GM19324 (cell line): ENCODE data around the gene CACNA1I.

ENCODE experiments used
- ATAC-seq: cut with Tn5 transposase; IDR thresholded peaks from one replicate; pipeline ENCODE4 v1.9.1; 2021; ENCODE audit warnings: mild to moderate bottlenecking, moderate library complexity; ENCODE audit not compliant: unreplicated experiment, low FRiP score

Gene CACNA1I

GRCh38 chr22:39621826-39622225 lies 51.3 kb downstream of the CACNA1I start:
- no peak for ATAC-seq

GRCh38 chr22:39622881-39623367 lies 52.4 kb downstream of the CACNA1I start:
- no peak for ATAC-seq

- ATAC-seq: no peak
Measured at GRCh38 chr22:39623603-39624500, 53.3 kb downstream of the CACNA1I start.

DNA sequence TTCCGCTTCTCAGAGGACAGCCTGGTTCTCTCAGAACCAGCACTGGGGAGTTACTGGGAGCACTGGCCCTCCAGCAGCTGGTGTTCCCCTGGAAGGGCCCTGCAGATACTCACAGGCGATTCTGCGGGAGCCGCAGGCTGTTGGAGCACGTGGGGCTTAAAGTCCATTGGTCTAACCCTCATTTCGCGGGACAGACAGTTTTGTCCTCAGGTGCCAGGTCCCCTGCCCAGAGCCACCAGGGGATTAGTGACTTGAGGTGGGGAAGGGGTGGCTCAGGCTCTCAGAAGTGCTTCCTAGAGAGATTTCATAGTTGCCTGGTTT lies 53.9 kb downstream of the CACNA1I start:
- ATAC-seq: no peak

DNA sequence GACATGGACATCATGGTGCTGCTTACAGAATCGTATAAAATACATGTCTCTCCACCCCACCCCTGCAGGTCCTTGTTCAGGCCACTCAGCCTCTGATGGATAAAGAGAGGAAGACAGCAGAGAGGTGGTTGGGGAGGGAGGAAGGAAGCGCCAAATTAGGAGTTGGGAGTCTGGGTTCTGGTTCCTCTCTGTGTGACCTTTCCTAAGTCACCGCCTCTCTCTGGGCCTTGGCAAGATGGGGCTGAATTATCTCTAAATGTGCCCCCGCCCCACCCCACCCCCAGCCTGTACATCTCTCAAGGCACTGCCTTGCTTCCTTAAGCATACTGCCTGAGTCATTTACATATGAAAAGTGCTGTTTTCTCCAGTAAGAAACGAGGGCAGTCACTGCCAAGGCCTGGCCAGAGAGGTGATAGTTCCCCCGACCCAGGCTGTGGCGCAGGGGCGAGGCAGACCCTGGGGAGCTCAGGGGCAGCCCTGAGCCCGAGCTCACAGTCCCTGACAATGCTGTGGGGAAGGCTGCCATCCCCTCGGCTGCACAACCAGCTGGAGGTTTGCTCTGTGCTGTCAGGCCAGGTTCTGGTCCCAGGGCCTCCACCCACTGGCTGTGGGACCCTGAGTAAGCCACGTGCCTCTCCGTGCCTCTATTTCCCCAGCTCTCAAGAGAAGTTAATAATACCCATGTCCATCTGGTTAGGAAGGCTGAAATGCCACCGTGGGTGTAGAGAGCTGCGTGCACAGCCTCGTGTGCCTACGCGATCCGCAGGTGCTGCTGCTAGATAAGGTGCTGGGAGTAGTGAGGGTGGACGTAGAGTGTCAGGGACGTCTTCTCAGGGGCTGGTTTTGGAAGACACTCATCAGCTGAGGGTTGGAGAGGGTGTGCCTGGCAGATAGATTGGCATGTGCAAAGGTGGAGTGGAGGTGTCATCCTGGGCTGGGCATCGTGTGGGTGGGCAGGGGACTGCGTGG lies 55.3 kb downstream of the CACNA1I start:
- no peak for ATAC-seq

DNA sequence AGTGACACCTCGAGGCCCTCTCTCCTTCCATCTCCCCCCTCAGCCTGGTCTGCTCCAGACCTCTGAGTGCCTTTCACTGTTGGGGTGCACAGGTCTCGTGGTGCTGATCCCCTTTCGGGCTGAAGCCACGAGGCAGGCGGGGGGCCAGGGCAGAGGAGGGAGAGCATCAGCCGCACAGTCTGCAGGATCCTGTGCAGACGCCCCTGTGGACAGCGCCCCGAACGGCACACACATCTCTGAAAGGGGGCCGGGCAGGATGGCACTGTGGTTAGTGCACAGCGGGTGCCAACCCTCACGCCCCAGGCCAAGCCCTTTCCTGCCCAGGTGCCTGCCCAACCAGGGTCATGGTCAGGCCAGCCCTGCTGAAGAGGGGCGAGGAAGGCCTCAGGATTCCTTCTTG lies 56.7 kb downstream of the CACNA1I start:
- no peak for ATAC-seq

GRCh38 chr22:39627865-39628562 lies 57.5 kb downstream of the CACNA1I start:
- ATAC-seq: no peak

- no peak for ATAC-seq
Measured at GRCh38 chr22:39628563-39629080, 58.1 kb downstream of the CACNA1I start.

DNA sequence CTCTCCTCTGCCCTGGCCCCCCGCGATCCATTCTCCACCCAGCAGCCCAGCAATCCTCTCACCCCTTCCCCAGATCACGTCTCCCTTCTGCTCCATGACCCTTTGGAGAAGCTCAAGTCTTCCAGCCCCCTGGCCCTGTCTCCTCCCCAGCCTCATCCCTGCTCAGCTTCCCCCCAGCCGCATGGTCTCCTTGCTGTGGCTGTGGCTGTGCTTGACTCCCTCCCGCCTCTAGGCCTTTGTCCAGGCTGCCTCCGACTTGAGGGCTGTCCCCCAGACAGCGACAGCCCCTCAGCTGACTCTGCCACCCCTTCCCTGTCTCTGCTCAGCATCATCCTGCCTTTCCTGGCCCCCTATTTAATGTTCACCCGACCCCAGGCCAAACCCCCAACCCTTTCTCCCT lies 59.3 kb downstream of the CACNA1I start:
- ATAC-seq: no peak

DNA sequence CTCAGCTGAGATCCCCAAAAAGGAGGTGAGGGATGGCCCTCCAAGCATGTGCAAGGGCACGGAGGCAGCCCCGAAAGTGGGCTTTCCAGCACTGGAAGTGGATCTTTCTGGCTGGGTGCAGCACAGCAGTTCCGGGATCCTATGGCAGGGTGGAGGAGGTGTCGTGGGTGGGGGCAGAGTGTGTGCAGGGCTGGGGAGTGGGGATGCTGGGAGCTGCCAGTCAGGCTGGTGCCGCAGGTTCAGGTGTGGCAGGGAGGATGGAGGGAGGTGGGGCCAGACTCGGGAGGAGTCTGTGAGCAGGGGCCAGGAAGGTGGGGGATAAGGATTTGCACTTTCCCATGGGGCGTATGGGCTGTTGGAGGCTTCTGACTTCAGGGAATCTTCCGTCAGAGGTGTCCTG lies 60.2 kb downstream of the CACNA1I start:
- no peak for ATAC-seq

- no peak for ATAC-seq
Measured at GRCh38 chr22:39631381-39632286, 61.1 kb downstream of the CACNA1I start.

DNA sequence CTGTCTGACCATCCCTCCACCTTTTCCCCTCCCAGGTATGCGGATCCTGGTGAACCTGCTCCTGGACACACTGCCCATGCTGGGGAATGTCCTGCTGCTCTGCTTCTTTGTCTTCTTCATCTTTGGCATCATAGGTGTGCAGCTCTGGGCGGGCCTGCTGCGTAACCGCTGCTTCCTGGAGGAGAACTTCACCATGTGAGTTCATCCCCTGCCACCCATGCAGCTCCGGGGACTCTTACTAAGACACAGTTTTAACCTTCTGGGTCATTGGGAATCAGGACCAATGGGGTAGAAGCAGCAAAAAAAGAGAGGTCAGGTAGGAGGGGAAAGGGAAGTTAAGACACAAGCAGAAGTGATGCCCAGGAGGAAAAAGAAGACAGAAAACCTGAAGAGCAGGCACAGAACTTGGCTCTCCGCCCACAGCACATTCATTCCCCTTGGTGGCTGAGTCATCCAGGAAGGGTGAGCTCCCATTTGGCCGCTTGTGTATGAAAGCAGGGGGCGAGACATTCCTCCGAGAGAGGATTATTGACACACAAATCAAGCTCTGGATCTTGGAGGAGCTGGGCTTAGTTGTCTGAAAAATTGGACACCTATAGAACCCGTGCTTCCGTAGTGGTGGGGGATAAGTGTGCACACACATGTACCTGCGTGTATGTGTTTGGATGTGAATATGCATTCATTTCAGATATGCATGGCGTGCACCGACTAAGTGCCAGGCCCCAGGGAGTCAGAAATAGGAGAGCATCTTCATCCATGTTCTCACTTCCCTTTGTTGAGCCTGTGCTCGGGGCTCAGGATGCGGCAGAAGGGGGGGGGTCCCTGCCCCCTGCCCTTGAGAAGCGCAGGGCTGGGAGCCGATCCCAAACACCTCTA lies 64.2 kb downstream of the CACNA1I start:
- no peak for ATAC-seq

GRCh38 chr22:39635719-39636118 lies 65.2 kb downstream of the CACNA1I start:
- ATAC-seq: no peak

GRCh38 chr22:39638958-39639357 lies 68.4 kb downstream of the CACNA1I start:
- ATAC-seq: no peak

GRCh38 chr22:39641660-39642310 lies 71.2 kb downstream of the CACNA1I start:
- ATAC-seq: no peak

- ATAC-seq: no peak
Measured at GRCh38 chr22:39643311-39644083, 72.9 kb downstream of the CACNA1I start.

DNA sequence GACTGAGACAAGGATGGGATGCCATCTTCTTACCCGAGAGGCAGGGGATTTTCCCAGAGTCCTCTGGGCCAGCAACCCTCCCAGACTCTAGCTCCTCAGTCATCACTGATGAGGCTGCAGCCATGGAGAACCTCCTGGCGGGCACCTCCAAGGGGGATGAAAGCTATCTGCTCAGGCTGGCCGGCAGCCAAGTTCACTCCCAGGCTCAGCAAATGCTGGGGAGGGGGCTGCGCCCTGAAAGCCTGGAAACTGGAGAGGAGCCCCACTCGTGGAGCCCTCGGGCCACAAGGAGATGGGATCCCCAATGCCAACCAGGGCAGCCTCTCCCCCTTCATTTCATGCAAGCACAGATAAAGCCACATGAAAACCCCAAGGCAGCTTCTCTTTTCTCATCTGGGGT lies 75.0 kb downstream of the CACNA1I start:
- ATAC-seq: no peak
